Coronary artery (tissue), 2 donors: ENCODE measurements around the gene MT1A.
"Not testable (repeated sequence)": the region's sequence is repeated elsewhere in the genome, so short reads cannot be mapped to it uniquely, and the experiment has no call there.

Experiments
- DNase-seq: peaks from one replicate; pipeline ENCODE4 v3.0.0-alpha.2; 2017; ENCODE audit warnings: low spot score
- H3K27ac ChIP-seq, 2 donors: fragments of 200-600 bp; sonication (generic); one replicate each; pipeline ENCODE4 v1.5.1; 2016 to 2019
- H3K4me3 ChIP-seq: fragments of 200-600 bp; sonication (generic); 2 replicates; pipeline ENCODE4 v1.5.1; 2016; ENCODE audit warnings: mild to moderate bottlenecking, moderate library complexity
- CTCF ChIP-seq: fragments of 200-600 bp; sonication (generic); IDR thresholded peaks from one replicate; pipeline ENCODE4 v1.5.1; 2019; ENCODE audit warnings: antibody characterized with exemption

The MT1A gene

GRCh38 chr16:56657555-56658326 is 19.3 kb downstream of the MT1A start, which contains the start of gene MT1F:
Gene MT1F (plus strand): TSS chr16:56657959. CDS start chr16:56658059, 100 bp downstream.
- peak; percentile 83 for DNase-seq
- peak within 1 kb of the TSS; percentile 74 for H3K4me3 ChIP-seq
- H3K27ac ChIP-seq = peak within 1 kb of the TSS; percentile 56 to 57
- TF ChIP-seq CTCF = no peak

GRCh38 chr16:56658327-56658875 is 19.9 kb downstream of the MT1A start:
- peak overlapping the region; percentile 74 for H3K4me3 ChIP-seq

GRCh38 chr16:56662357-56663354 is 24.2 kb downstream of the MT1A start:
- H3K4me3 ChIP-seq = peak overlapping the region; percentile 46
- no peak overlapping the region for H3K27ac ChIP-seq
- DNase-seq = no peak
- no peak for TF ChIP-seq CTCF

More at GRCh38 chr16:56658327-56658875, 19.9 kb downstream of the MT1A start:
- no peak for DNase-seq
- peak overlapping the region in 1 of 2 donors; percentile 56 for H3K27ac ChIP-seq
- no peak for TF ChIP-seq CTCF

GRCh38 chr16:56664506-56664905 is 26.0 kb downstream of the MT1A start:
- DNase-seq = no peak
- TF ChIP-seq CTCF = no peak
- H3K27ac ChIP-seq = no peak overlapping the region
- H3K4me3 ChIP-seq = no peak overlapping the region

GRCh38 chr16:56665286-56666261 is 27.1 kb downstream of the MT1A start:
- DNase-seq, H3K4me3 ChIP-seq, H3K27ac ChIP-seq: not testable (repeated sequence)

- no peak for DNase-seq
- no peak for TF ChIP-seq CTCF
- Histone ChIP-seq H3K4me3 (peak within 1 kb of the TSS; percentile 57), H3K27ac (no peak within 1 kb of the TSS)
Observed at GRCh38 chr16:56667581-56668571, 29.4 kb downstream of the MT1A start, which contains the start of gene MT1G. Gene MT1G (minus strand): TSS chr16:56668065. CDS start chr16:56667993, 72 bp downstream.
